HepG2 (cell line): ENCODE results near the gene PKP4. TPM values are rescaled to one million over a fixed set of nuclear protein-coding genes. Genes with fewer than 3 reads are reported as not detected.

Experiments
- HES4 ChIP-seq: sonication (generic); formaldehyde crosslinking; IDR thresholded peaks from 2 replicates; pipeline ENCODE4 v1.9.0; 2021; ENCODE audit warnings: mild to moderate bottlenecking, missing genetic modification reagents, borderline replicate concordance
- JUNB ChIP-seq: sonication (generic); formaldehyde crosslinking; IDR thresholded peaks from 2 replicates; pipeline ENCODE4 v1.8.0; 2022; ENCODE audit warnings: missing genetic modification reagents, mild to moderate bottlenecking, borderline replicate concordance
- SP5 ChIP-seq: IDR thresholded peaks from 2 replicates; pipeline ENCODE4 v1.6.1; 2016; ENCODE audit warnings: low read depth, borderline replicate concordance
- SRSF1 ChIP-seq: fragments of 200-400 bp; formaldehyde crosslinking; optimal IDR thresholded peaks from 2 replicates; pipeline ENCODE3; 2017; ENCODE audit warnings: mild to moderate bottlenecking, low read depth, low read length, moderate library complexity
- TCF7L2 ChIP-seq: IDR thresholded peaks from 2 replicates; pipeline ENCODE4 v1.6.1; 2011; ENCODE audit warnings: mild to moderate bottlenecking, low read depth, low read length, moderate library complexity
- ZNF292 ChIP-seq: sonication (generic); formaldehyde crosslinking; IDR thresholded peaks from 2 replicates; pipeline ENCODE4 v1.8.1; 2022; ENCODE audit warnings: mild to moderate bottlenecking, low read depth, missing genetic modification reagents, borderline replicate concordance
- ZNF616 ChIP-seq: sonication (generic); formaldehyde crosslinking; IDR thresholded peaks from 2 replicates; pipeline ENCODE4 v1.5.0; 2020; ENCODE audit warnings: low read depth, mild to moderate bottlenecking, missing genetic modification reagents
- ZNF878 ChIP-seq: sonication (generic); formaldehyde crosslinking; IDR thresholded peaks from 2 replicates; pipeline ENCODE4 v1.8.1; 2023; ENCODE audit warnings: mild to moderate bottlenecking, missing genetic modification reagents, moderate library complexity
- polyA plus RNA-seq, 8 experiments: library from polyadenylated mRNA; depleted of rRNA in 3 of 8; stranded (reverse) in 7 of 8; unstranded in 1 of 8; fragments of >200 nt; fragmentation: Illumina TruSeq in 4 of 8; extraction: Trizol in 4 of 8; gene quantifications; 2 replicates each; pipeline versions ENCODE4 v1.2.1 to v1.2.3, GENCODE V29; 2011 to 2016; ENCODE audit warnings: low read depth in 4 of 8, missing spikeins in 1 of 8, mixed read lengths in 1 of 8; ENCODE audit not compliant: insufficient read depth in 1 of 8
- total RNA-seq, 5 experiments: library from RNA; depleted of rRNA; stranded (reverse); fragments of >200 nt; fragmentation: Illumina TruSeq; extraction: Trizol; gene quantifications; 2 replicates each; pipeline ENCODE4 v1.2.3, GENCODE V29; 2016; ENCODE audit warnings: low read depth in 1 of 5
- TF ChIP-seq, protein P1 (sequence below): sonication (generic); formaldehyde crosslinking; IDR thresholded peaks from 2 replicates; pipeline ENCODE4 v1.4.0; 2020; ENCODE audit warnings: missing genetic modification reagents, borderline replicate concordance
- TF ChIP-seq, protein P2 (sequence below): sonication (generic); formaldehyde crosslinking; IDR thresholded peaks from 2 replicates; pipeline ENCODE4 v1.5.0; 2020; ENCODE audit warnings: mild to moderate bottlenecking, missing genetic modification reagents
- TF ChIP-seq, protein P3 (sequence below): IDR thresholded peaks from 2 replicates; pipeline ENCODE4 v1.6.1; 2012; ENCODE audit warnings: low read length, improper control_type of control experiment
- TF ChIP-seq, protein P4 (sequence below): sonication (generic); formaldehyde crosslinking; IDR thresholded peaks from 2 replicates; pipeline ENCODE4 v1.4.0; 2020; ENCODE audit warnings: missing genetic modification reagents
- TF ChIP-seq, protein P5 (sequence below): sonication (generic); formaldehyde crosslinking; IDR thresholded peaks from 2 replicates; pipeline ENCODE4 v1.8.1; 2023; ENCODE audit warnings: mild to moderate bottlenecking, moderate library complexity, missing genetic modification reagents
- TF ChIP-seq, protein P6 (sequence below): sonication (generic); formaldehyde crosslinking; conservative IDR thresholded peaks from 2 replicates; pipeline ENCODE4 v1.8.0; 2022; ENCODE audit warnings: missing genetic modification reagents

PKP4 gene
- total and polyA plus RNA-seq, 2 of the 13 experiments (the other 11 are each of a cell fraction or from before 2014, with no cell fraction given) = 80.9 to 90.5 TPM

DNA sequence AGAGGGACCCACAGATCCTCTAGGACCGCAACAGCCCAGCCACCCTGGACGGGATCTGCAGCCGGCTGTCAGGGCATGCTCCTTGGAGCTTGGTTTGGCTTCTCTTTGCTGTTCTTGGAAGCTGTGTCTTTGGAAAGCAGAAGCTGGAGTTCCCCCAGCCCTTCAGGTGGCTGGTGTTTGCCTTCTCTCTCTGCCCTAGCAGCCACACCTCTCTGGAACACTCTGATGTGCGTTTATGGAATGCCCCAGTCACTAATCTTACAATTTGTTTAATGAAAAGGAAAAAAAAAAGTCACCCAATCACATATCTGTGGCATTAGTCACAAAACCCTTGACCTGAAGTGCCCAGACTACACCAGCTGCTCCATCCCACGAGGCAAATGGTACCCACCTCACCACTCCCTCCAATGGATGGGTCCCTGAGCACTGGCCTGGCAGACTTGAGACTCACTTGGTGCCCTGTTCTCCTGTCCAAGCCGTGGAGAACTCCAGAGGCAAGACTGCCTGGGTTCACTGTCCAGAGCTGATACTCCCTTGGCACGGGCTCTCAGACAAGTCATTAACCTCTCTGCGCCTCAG is 268.1 kb downstream of the PKP4 start (continued):
- TF ChIP-seq, protein P1, sequence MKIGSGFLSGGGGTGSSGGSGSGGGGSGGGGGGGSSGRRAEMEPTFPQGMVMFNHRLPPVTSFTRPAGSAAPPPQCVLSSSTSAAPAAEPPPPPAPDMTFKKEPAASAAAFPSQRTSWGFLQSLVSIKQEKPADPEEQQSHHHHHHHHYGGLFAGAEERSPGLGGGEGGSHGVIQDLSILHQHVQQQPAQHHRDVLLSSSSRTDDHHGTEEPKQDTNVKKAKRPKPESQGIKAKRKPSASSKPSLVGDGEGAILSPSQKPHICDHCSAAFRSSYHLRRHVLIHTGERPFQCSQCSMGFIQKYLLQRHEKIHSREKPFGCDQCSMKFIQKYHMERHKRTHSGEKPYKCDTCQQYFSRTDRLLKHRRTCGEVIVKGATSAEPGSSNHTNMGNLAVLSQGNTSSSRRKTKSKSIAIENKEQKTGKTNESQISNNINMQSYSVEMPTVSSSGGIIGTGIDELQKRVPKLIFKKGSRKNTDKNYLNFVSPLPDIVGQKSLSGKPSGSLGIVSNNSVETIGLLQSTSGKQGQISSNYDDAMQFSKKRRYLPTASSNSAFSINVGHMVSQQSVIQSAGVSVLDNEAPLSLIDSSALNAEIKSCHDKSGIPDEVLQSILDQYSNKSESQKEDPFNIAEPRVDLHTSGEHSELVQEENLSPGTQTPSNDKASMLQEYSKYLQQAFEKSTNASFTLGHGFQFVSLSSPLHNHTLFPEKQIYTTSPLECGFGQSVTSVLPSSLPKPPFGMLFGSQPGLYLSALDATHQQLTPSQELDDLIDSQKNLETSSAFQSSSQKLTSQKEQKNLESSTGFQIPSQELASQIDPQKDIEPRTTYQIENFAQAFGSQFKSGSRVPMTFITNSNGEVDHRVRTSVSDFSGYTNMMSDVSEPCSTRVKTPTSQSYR (CRISPR knock-in tag) = no peak
- TF ChIP-seq JUNB (CRISPR knock-in tag) (no peak), ZNF616 (no peak), TCF7L2 (no peak), ZNF878 (no peak), ZNF292 (CRISPR knock-in tag) (no peak), SRSF1 (no peak), SP5 (CRISPR knock-in tag) (no peak), HES4 (no peak)
- TF ChIP-seq, protein P2, sequence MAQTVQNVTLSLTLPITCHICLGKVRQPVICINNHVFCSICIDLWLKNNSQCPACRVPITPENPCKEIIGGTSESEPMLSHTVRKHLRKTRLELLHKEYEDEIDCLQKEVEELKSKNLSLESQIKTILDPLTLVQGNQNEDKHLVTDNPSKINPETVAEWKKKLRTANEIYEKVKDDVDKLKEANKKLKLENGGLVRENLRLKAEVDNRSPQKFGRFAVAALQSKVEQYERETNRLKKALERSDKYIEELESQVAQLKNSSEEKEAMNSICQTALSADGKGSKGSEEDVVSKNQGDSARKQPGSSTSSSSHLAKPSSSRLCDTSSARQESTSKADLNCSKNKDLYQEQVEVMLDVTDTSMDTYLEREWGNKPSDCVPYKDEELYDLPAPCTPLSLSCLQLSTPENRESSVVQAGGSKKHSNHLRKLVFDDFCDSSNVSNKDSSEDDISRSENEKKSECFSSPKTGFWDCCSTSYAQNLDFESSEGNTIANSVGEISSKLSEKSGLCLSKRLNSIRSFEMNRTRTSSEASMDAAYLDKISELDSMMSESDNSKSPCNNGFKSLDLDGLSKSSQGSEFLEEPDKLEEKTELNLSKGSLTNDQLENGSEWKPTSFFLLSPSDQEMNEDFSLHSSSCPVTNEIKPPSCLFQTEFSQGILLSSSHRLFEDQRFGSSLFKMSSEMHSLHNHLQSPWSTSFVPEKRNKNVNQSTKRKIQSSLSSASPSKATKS (CRISPR knock-in tag) = no peak
- TF ChIP-seq, protein P3, sequence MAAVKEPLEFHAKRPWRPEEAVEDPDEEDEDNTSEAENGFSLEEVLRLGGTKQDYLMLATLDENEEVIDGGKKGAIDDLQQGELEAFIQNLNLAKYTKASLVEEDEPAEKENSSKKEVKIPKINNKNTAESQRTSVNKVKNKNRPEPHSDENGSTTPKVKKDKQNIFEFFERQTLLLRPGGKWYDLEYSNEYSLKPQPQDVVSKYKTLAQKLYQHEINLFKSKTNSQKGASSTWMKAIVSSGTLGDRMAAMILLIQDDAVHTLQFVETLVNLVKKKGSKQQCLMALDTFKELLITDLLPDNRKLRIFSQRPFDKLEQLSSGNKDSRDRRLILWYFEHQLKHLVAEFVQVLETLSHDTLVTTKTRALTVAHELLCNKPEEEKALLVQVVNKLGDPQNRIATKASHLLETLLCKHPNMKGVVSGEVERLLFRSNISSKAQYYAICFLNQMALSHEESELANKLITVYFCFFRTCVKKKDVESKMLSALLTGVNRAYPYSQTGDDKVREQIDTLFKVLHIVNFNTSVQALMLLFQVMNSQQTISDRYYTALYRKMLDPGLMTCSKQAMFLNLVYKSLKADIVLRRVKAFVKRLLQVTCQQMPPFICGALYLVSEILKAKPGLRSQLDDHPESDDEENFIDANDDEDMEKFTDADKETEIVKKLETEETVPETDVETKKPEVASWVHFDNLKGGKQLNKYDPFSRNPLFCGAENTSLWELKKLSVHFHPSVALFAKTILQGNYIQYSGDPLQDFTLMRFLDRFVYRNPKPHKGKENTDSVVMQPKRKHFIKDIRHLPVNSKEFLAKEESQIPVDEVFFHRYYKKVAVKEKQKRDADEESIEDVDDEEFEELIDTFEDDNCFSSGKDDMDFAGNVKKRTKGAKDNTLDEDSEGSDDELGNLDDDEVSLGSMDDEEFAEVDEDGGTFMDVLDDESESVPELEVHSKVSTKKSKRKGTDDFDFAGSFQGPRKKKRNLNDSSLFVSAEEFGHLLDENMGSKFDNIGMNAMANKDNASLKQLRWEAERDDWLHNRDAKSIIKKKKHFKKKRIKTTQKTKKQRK = no peak
- TF ChIP-seq, protein P4, sequence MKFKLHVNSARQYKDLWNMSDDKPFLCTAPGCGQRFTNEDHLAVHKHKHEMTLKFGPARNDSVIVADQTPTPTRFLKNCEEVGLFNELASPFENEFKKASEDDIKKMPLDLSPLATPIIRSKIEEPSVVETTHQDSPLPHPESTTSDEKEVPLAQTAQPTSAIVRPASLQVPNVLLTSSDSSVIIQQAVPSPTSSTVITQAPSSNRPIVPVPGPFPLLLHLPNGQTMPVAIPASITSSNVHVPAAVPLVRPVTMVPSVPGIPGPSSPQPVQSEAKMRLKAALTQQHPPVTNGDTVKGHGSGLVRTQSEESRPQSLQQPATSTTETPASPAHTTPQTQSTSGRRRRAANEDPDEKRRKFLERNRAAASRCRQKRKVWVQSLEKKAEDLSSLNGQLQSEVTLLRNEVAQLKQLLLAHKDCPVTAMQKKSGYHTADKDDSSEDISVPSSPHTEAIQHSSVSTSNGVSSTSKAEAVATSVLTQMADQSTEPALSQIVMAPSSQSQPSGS (CRISPR knock-in tag) = no peak
- TF ChIP-seq, protein P5, sequence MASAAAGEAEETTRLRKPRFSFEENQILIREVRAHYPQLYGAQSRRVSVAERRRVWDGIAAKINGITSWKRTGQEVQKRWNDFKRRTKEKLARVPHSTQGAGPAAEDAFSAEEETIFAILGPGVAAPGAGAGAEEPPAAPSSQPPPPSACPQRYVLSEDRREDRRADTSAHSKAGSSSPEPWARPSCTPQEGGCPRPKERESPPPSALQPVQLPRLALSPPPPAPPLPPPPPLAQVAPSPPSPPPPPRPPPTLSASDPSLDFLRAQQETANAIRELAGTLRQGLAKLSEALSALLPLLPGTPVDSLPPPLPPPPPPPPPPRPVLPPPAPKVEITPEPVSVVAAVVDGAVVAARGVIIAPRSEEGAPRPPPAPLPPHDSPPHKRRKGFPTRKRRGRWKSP (CRISPR knock-in tag) = no peak
- TF ChIP-seq, protein P6, sequence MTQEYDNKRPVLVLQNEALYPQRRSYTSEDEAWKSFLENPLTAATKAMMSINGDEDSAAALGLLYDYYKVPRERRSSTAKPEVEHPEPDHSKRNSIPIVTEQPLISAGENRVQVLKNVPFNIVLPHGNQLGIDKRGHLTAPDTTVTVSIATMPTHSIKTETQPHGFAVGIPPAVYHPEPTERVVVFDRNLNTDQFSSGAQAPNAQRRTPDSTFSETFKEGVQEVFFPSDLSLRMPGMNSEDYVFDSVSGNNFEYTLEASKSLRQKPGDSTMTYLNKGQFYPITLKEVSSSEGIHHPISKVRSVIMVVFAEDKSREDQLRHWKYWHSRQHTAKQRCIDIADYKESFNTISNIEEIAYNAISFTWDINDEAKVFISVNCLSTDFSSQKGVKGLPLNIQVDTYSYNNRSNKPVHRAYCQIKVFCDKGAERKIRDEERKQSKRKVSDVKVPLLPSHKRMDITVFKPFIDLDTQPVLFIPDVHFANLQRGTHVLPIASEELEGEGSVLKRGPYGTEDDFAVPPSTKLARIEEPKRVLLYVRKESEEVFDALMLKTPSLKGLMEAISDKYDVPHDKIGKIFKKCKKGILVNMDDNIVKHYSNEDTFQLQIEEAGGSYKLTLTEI (CRISPR knock-in tag) = no peak
